HG03521 (cell line): ENCODE results near the gene STPG4.
"Not testable (repeated sequence)": the region's sequence is repeated elsewhere in the genome, so short reads cannot be mapped to it uniquely, and the experiment has no call there.

Experiments used
- ATAC-seq: cut with Tn5 transposase; IDR thresholded peaks from one replicate; pipeline ENCODE4 v1.9.1; 2021; ENCODE audit warnings: mild to moderate bottlenecking, moderate library complexity; ENCODE audit not compliant: unreplicated experiment

The STPG4 gene

GRCh38 chr2:47173986-47174732 is 19.1 kb upstream of the STPG4 start:
- ATAC-seq, result no peak

GRCh38 chr2:47172922-47173695 is 18.0 kb upstream of the STPG4 start:
- no peak for ATAC-seq

- ATAC-seq, result no peak
These were observed 17.2 kb upstream of the STPG4 start for GRCh38 chr2:47172156-47172921.

- no peak for ATAC-seq
These were observed 14.7 kb upstream of the STPG4 start for GRCh38 chr2:47169784-47170183.

- not testable (repeated sequence) for ATAC-seq
These were observed 13.8 kb upstream of the STPG4 start for GRCh38 chr2:47168895-47169294.

DNA sequence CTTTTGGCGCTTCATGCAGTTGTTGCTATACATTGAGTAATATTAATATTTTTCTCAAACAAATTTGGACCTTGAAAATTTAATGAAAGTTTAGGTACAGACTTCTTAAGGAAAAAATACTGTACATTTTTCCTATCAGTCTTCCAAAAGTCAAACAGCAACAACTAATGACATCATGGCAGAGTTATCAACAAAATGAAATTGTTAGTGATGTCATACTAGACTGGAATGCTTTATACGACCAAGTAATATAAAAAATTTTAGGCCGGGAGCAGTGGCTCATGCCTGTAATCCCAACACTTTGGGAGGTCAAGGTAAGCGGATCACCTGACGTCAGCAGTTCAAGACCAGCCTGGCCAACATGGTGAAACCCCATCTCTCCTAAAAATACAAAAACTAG is 12.0 kb upstream of the STPG4 start:
- no peak for ATAC-seq

GRCh38 chr2:47165001-47165555 is 10.0 kb upstream of the STPG4 start:
- ATAC-seq, result no peak

GRCh38 chr2:47162780-47163179 is 7.7 kb upstream of the STPG4 start:
- ATAC-seq, result no peak

GRCh38 chr2:47161475-47161874 is 6.4 kb upstream of the STPG4 start:
- ATAC-seq, result no peak

- ATAC-seq, result no peak
These were observed 5.6 kb upstream of the STPG4 start for GRCh38 chr2:47160660-47161059.

GRCh38 chr2:47160211-47160610 is 5.1 kb upstream of the STPG4 start:
- no peak for ATAC-seq

- ATAC-seq, result no peak
These were observed 4.5 kb upstream of the STPG4 start for GRCh38 chr2:47159627-47160026.

GRCh38 chr2:47158576-47158975 is 3.5 kb upstream of the STPG4 start:
- no peak for ATAC-seq

- no peak for ATAC-seq
These were observed 2.3 kb downstream of the STPG4 start for GRCh38 chr2:47152803-47153202.

GRCh38 chr2:47150175-47150574 is 4.9 kb downstream of the STPG4 start:
- no peak for ATAC-seq

- ATAC-seq, result no peak
These were observed 8.1 kb downstream of the STPG4 start for GRCh38 chr2:47147021-47147420.

DNA sequence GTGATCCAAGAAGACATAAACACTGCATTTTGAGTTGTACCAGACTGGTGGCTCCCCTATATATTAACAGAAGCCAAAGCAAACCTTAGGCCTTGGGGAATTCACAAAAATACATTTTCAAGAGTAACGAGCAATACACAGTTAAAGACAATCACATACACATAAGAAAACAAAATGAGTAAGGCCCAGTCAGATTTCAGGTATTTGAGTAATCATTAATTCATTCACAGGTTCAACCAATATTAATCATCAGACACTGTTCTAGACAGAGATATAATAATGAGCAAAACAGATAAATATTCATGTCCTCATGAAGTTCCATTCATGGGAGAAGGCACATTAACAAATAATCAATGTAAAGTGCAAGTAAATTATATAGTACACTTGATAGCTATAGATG is 9.6 kb downstream of the STPG4 start:
- no peak for ATAC-seq

GRCh38 chr2:47141520-47141919 is 13.6 kb downstream of the STPG4 start:
- ATAC-seq, result no peak

DNA sequence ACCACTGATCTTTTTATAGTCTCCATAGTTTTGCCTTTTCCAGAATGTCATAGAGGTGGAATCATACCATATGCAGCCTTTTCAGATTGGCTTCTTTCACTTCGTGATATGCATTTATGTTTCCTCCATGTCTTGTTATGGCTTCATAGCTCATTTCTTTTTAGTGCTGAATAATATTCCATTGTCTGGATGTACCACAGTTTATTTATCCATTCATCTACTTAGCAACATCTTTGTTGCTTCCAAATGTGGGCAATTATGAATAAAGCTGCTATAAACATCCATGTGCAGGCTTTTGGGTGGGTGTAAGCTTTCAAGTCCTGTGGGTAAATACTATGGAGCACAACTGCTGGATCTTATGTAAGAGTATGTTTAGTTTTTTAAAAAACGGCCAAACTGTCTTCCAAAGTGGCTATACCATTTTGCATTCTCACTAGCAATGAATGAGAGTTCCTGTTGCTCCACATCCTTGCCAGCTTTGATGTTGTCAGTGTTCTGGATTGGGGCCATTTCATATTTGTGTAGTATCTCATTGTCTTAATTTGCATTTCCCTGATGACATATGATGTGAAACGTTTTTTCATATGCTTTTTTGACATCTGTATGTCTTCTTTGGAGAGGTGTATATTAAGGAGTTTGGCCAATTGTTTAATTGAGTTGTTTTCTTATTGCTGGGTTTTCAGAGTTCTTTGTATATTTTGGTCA is 20.6 kb downstream of the STPG4 start:
- ATAC-seq, result no peak

GRCh38 chr2:47133046-47133445 is 22.1 kb downstream of the STPG4 start:
- no peak for ATAC-seq
